Coronary artery (tissue), 2 donors: ENCODE results near the gene CTSZ.

Experiments
- DNase-seq: peaks from one replicate; pipeline ENCODE4 v3.0.0-alpha.2; 2017; ENCODE audit warnings: low spot score
- H3K27ac ChIP-seq, 2 donors: fragments of 200-600 bp; sonication (generic); one replicate each; pipeline ENCODE4 v1.5.1; 2016 to 2019
- H3K4me3 ChIP-seq: fragments of 200-600 bp; sonication (generic); 2 replicates; pipeline ENCODE4 v1.5.1; 2016; ENCODE audit warnings: mild to moderate bottlenecking, moderate library complexity
- CTCF ChIP-seq: fragments of 200-600 bp; sonication (generic); IDR thresholded peaks from one replicate; pipeline ENCODE4 v1.5.1; 2019; ENCODE audit warnings: antibody characterized with exemption

The CTSZ gene

DNA sequence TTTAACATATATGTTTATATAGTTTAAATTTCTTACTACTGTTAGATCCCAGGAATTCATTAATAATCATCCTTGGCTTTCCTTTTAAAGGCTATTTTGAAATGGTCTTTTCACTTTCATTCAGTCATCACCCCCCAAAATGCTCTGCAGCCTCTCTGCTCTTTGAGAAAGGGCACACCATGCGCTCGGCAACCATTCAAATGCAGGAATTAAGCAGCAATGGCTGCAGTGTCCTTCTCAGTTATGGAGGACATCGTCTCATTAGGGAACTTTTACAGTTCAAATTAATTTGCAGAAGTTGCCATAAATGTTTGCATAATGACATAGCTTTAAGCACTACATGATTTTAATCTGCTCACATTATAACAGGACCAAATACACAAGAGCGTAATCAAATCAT is 18.5 kb upstream of the CTSZ start:
- no peak for TF ChIP-seq CTCF
- Histone ChIP-seq H3K27ac (no peak overlapping the region), H3K4me3 (no peak overlapping the region)
- DNase-seq: no peak

GRCh38 chr20:59025086-59025485 is 18.0 kb upstream of the CTSZ start:
- H3K27ac ChIP-seq: no peak overlapping the region
- DNase-seq: no peak
- TF ChIP-seq CTCF: no peak
- no peak overlapping the region for H3K4me3 ChIP-seq

GRCh38 chr20:59024111-59024530 is 17.1 kb upstream of the CTSZ start:
- H3K27ac ChIP-seq: no peak overlapping the region
- TF ChIP-seq CTCF: no peak
- H3K4me3 ChIP-seq: no peak overlapping the region
- no peak for DNase-seq

DNA sequence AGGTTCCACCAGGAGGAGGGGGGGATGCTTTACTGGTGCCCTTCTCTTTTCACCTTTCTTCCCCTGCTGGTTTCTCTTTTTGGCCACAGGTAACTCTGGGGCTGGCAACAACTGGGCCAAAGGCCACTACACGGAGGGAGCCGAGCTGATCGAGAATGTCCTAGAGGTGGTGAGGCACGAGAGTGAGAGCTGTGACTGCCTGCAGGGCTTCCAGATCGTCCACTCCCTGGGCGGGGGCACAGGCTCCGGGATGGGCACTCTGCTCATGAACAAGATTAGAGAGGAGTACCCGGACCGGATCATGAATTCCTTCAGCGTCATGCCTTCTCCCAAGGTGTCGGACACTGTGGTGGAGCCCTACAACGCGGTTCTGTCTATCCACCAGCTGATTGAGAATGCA is 16.6 kb upstream of the CTSZ start:
- DNase-seq: no peak
- no peak for TF ChIP-seq CTCF
- Histone ChIP-seq H3K4me3 (no peak overlapping the region), H3K27ac (no peak overlapping the region)

DNA sequence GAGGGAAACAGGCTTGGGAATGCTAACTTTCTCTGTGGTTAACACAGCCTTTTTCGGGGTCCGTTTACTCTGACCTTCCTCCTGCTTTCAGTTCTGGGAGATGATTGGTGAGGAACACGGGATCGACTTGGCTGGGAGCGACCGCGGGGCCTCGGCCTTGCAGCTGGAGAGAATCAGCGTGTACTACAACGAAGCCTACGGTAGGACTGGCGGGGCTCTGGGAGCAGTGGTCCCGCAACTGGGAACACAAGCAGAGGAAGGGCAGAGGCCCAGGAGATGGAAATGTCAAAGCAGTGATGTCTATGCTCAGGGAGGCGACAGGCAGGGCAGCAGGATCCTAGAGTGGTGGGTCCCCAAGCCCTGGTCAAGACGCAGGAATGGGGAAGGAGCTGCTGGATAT is 15.7 kb upstream of the CTSZ start:
- Histone ChIP-seq H3K27ac (no peak overlapping the region), H3K4me3 (no peak overlapping the region)
- TF ChIP-seq CTCF: no peak
- no peak for DNase-seq

DNA sequence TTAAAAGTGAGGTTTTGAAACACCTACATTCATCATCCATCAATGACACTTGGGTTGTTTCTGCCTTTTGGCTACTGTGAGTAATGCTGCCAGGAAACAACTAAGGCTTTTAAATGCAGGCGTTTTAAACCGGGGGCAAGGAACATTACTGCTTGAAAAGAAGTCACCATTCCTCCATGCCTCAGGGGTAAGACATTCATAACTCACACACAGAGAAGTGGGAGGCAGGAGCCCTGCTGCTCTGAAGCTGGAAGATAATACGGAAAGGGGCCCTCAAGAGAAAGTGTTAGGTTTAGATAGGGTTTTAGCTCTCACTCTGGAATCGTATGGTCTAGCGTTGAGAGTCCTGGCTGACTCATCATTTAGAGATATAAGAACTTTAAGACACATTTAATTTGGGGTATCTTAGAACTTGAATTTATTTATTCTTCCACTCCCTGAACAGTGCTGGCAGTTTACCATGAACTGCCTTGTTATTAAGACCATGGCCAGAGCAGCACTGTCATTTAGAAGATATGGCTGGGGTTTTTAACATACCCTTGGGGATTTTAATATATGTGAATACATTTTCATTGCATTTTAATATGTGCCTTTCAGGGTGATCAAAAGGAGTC is 14.0 kb upstream of the CTSZ start:
- no peak overlapping the region for H3K27ac ChIP-seq
- no peak for DNase-seq
- H3K4me3 ChIP-seq: no peak overlapping the region
- TF ChIP-seq CTCF: no peak

DNA sequence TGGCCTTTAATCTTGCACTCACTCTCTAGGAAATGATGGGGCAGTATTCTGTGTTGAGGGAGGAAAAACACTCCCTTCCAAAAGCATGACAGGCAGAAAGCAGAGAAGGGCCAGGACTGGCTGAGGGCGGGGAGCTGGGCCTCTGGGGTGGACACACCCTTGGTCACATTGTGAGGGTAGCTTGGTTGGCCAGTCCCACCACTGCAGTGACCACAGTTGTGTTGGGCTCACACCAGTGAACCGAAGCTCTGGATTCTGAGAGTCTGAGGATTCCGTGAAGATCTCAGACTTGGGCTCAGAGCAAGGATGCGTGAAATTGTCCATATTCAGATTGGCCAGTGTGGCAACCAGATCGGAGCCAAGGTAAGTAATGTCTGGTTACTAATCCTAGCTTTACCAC is 12.2 kb upstream of the CTSZ start, which contains the start of gene TUBB1:
Gene TUBB1, plus strand, starts transcription at position 213 of the 400 bp plus-strand sequence. Its CDS starts 94 bp downstream, at position 307.
- Histone ChIP-seq H3K4me3 (no peak within 1 kb of the TSS), H3K27ac (no peak within 1 kb of the TSS)
- DNase-seq: no peak
- TF ChIP-seq CTCF: no peak
